Subcutaneous abdominal adipose tissue (tissue), 5 donors: ENCODE data around the gene FRMPD4.
"Not testable (repeated sequence)": the region's sequence is repeated elsewhere in the genome, so short reads cannot be mapped to it uniquely, and the experiment has no call there.

Experiments
- H3K27ac ChIP-seq: one replicate; pipeline ENCODE4 v1.7.0; 2013; ENCODE audit warnings: low read depth, mild to moderate bottlenecking, inconsistent platforms, low read length, moderate library complexity
- H3K27me3 ChIP-seq, 5 donors: one replicate each; pipeline ENCODE4 v1.7.0; 2013; ENCODE audit warnings: low read length in 5 of 5, inconsistent platforms in 1 of 5; ENCODE audit not compliant: control insufficient read depth in 5 of 5, insufficient read depth in 4 of 5
- H3K36me3 ChIP-seq, 5 donors: one replicate each; pipeline ENCODE4 v1.7.0; 2013; ENCODE audit warnings: low read length in 5 of 5; ENCODE audit not compliant: control insufficient read depth in 5 of 5, insufficient read depth in 5 of 5
- H3K4me1 ChIP-seq, 5 donors: one replicate each; pipeline ENCODE4 v1.7.0; 2013; ENCODE audit warnings: low read length in 5 of 5, mild to moderate bottlenecking in 3 of 5, moderate library complexity in 1 of 5; ENCODE audit not compliant: control insufficient read depth in 5 of 5, insufficient read depth in 5 of 5
- H3K4me3 ChIP-seq, 5 donors: one replicate each; pipeline ENCODE4 v1.7.0; 2013; ENCODE audit warnings: low read length in 5 of 5, low read depth in 1 of 5
- H3K9ac ChIP-seq, 5 donors: one replicate each; pipeline ENCODE4 v1.7.0; 2013; ENCODE audit warnings: low read length in 5 of 5, mild to moderate bottlenecking in 4 of 5, moderate library complexity in 3 of 5
- H3K9me3 ChIP-seq, 5 donors: one replicate each; pipeline ENCODE4 v1.7.0; 2013; ENCODE audit warnings: low read length in 5 of 5; ENCODE audit not compliant: control insufficient read depth in 5 of 5
- donor health status: healthy.
- donor health status: healthy.
- donor health status: healthy.
- donor health status: healthy.
- donor health status: healthy.

Gene FRMPD4

DNA sequence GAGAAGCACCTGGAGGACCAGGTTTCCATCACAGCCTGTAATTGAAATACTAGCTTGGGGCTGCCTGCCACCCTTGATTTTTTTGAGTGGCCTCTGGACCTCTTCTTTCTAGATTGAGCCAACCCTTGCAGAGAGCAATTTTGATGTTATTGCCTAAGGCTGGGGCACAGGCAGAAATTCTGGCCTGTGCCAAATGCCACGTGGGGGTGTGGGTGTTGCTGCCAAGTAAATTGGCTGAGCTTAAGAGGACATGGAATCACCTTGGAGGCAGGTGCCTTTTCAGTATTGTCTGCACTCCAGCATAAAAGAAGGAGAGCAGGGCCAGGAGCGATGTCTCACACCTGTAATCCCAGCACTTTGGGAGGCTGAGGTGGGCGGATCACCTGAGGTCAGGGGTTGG lies 366.9 kb downstream of the FRMPD4 start:
- no peaks in the 10 kb centered on the region for H3K36me3 ChIP-seq
- H3K27me3 ChIP-seq = peaks cover 0 to 8% (median 0%) of the 10 kb centered on the region in 5 donors
- H3K9me3 ChIP-seq = peaks cover 0 to 3% (median 0%) of the 10 kb centered on the region in 5 donors
- no peak overlapping the region for H3K4me3 ChIP-seq
- no peak overlapping the region for H3K9ac ChIP-seq
- H3K27ac ChIP-seq = no peak overlapping the region
- no peaks in the 10 kb centered on the region for H3K4me1 ChIP-seq

DNA sequence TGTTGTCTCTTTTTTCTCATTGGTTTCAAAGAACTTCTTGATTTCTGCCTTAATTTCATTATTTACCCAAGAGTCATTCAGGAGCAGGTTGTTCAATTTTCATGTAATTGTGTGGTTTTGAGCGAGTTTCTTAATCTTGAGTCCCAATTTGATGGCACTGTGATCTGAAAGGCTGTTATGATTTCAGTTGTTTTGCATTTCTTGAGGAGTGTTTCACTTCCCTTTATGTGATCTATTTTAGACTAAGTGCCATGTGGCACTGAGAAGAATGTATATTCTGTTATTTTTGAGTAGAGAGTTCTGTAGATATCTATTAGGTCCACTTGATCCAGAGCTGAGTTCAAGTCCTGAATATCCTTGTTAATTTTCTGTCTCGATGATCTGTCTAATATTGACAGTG lies 377.1 kb downstream of the FRMPD4 start:
- not testable (repeated sequence) for H3K4me1 ChIP-seq, H3K36me3 ChIP-seq

DNA sequence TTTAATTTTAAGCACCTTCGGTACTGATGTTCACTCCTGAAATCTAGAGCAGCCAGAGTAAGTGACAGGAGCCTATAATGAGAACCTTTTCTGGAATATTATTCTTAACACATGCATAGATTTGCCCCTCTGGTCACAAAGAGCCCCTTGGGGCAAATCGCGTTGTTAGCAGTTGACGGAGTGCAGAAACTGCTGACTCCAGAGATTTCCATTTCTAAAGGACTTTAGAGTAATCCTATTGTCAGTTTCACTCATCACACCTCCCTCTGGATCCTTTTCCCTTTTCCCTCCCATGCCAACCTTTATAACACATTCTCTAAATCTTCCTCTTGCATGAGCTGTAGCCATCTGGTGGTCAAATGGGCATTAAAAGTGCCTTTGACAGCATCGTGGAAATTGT lies 388.0 kb downstream of the FRMPD4 start:
- Histone ChIP-seq H3K9me3 (no peaks in the 10 kb centered on the region), H3K27ac (no peak overlapping the region), H3K36me3 (no peaks in the 10 kb centered on the region), H3K4me3 (no peak overlapping the region), H3K9ac (no peak overlapping the region), H3K4me1 (no peaks in the 10 kb centered on the region), H3K27me3 (peaks cover 0 to 3% (median 0%) of the 10 kb centered on the region in 5 donors)

More for the DNA sequence above, 377.1 kb downstream of the FRMPD4 start:
- H3K9ac ChIP-seq, H3K4me3 ChIP-seq, H3K27me3 ChIP-seq, H3K9me3 ChIP-seq, H3K27ac ChIP-seq: not testable (repeated sequence)

DNA sequence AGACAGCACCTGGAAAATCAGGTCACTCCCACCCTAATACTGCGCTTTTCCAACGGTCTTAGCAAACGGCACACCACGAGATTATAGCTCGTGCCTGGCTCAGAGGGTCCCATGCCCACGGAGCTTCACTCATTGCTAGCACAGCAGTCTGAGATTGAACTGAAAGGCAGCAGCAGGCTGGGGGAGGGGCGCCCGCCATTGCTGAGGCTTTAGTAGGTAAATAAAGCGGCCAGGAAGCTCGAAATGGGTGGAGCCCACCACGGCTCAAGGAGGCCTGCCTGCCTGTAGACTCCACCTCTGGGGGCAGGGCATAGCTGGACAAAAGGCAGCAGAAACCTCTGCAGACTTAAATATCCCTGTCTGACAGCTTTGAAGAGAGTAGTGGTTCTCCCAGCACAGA lies 399.8 kb downstream of the FRMPD4 start:
- H3K27ac ChIP-seq, H3K27me3 ChIP-seq, H3K9me3 ChIP-seq, H3K4me1 ChIP-seq, H3K36me3 ChIP-seq, H3K4me3 ChIP-seq, H3K9ac ChIP-seq: not testable (repeated sequence)

DNA sequence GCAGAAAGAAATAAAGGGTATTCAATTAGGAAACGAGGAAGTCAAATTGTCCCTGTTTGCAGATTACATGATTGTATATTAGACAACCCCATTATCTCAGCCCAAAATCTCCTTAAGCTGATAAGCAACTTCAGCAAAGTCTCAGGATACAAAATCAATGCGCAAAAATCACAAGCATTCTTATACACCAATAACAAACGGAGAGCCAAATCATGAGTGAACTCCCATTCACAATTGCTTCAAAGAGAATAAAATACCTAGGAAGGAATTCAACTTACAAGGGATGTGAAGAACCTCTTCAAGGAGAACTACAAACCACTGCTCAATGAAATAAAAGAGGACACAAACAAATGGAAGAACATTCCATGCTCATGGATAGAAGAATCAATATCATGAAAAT lies 404.0 kb downstream of the FRMPD4 start:
- H3K4me1 ChIP-seq, H3K27me3 ChIP-seq, H3K9me3 ChIP-seq, H3K27ac ChIP-seq, H3K4me3 ChIP-seq, H3K36me3 ChIP-seq, H3K9ac ChIP-seq: not testable (repeated sequence)

DNA sequence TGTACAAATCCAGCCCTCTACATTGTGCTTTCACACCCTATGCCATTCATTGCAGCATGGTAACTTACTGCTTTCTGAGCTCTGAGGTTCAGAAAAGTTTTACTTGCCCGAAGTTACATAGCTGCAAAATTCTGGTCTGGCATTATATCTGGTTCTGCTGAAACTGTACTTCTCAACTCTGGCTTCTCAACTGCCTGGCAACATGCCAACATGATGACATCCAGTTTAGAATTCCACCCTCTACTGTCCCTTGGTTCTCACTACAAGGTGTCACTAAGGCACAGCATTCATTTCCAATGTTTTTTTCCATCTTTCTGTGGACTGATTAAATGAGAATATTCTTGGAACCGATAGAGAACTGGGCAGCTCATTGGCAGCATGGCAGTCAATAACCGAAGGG lies 410.1 kb downstream of the FRMPD4 start:
- Histone ChIP-seq H3K9me3 (no peaks in the 10 kb centered on the region), H3K27ac (no peak overlapping the region), H3K27me3 (peaks cover 0 to 2% (median 0%) of the 10 kb centered on the region in 5 donors), H3K4me3 (no peak overlapping the region), H3K9ac (no peak overlapping the region), H3K4me1 (no peaks in the 10 kb centered on the region), H3K36me3 (no peaks in the 10 kb centered on the region)

DNA sequence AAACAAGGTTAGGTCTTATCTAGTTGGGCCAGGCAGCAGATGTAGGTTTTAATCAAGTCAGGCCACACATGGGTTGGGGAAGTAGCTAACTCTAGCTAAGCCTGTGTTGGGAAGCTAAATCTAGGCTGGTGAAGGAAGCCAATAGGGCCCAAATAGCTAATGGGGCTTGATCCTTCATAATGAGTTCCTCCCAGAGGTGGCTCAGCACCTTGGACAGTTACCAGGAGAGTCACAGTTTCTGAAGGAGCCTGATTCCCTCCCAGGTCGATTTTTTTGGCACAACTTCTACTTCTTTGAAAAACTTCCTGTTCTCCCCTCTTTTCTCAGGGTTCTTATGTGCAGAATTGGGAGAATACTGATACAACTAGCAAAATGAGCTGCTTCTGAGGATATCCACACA lies 410.5 kb downstream of the FRMPD4 start:
- Histone ChIP-seq H3K9me3 (no peaks in the 10 kb centered on the region), H3K9ac (no peak overlapping the region), H3K4me3 (no peak overlapping the region), H3K4me1 (no peaks in the 10 kb centered on the region), H3K36me3 (no peaks in the 10 kb centered on the region), H3K27me3 (peaks cover 0 to 2% (median 0%) of the 10 kb centered on the region in 5 donors), H3K27ac (no peak overlapping the region)

DNA sequence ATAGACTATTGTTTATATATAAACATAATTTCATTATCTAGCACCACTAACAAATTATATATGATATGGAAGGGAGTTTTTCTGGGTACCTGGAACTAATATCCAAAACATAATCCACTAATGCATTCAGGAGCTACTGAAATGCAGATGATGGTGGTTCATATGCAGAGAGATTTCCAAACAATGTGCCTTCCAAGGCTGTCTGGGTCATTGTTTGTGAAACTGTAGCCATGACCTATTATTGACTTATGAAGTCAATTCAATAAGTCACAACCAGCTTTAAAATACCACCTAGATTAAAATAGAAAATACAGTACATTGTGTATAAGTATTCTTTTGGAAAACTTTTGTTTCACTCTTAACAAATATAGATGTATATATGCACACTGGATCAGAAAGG lies 415.9 kb downstream of the FRMPD4 start:
- no peaks in the 10 kb centered on the region for H3K9me3 ChIP-seq
- H3K9ac ChIP-seq = no peak overlapping the region
- H3K36me3 ChIP-seq = no peaks in the 10 kb centered on the region
- H3K4me1 ChIP-seq = no peaks in the 10 kb centered on the region
- H3K27me3 ChIP-seq = peaks cover 0 to 6% (median 2%) of the 10 kb centered on the region in 5 donors
- H3K4me3 ChIP-seq = no peak overlapping the region
- H3K27ac ChIP-seq = no peak overlapping the region

DNA sequence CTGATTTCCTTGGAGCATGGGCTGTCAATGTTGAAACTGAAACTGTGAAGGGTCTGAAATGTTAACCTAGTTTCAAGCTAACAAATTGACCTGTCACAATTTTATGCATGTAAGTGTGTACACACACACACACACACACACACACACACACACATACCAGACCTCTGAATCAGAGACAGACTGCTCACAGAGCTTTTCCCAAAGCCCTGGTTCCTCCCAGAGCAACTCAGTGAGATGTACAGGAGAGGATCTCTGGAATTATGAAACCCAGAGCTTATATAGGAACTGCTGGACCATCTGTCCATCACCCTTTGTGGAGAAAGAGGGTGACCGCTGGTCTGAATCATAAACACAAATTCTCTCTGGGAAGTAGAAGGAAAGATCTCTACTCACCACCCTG lies 424.8 kb downstream of the FRMPD4 start:
- no peak overlapping the region for H3K4me3 ChIP-seq

DNA sequence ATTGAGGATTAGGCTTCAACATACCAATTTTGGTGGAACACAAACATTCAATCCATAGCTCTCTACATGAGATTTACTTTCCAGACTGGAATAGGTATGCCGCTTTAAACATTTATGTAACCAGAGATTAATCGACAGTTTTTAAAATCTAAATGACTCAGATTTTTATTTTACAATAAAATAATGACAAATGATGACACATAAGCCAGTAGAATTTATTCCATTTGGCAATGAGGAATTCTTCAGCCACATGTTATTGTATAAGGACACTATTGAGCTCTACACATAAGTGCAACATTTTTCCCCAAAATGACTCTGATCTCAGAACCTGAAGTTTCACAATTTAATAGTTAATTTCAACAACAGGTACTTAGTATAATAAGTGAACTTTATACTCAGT lies 425.9 kb downstream of the FRMPD4 start:
- Histone ChIP-seq H3K4me3 (no peak overlapping the region), H3K27me3 (no peaks in the 10 kb centered on the region), H3K36me3 (no peaks in the 10 kb centered on the region), H3K9me3 (peaks cover 0 to 4% (median 0%) of the 10 kb centered on the region in 5 donors), H3K4me1 (no peaks in the 10 kb centered on the region), H3K27ac (no peak overlapping the region), H3K9ac (no peak overlapping the region)

More for the DNA sequence above, 424.8 kb downstream of the FRMPD4 start:
- H3K9ac ChIP-seq = no peak overlapping the region
- no peaks in the 10 kb centered on the region for H3K36me3 ChIP-seq
- H3K27me3 ChIP-seq = no peaks in the 10 kb centered on the region
- no peak overlapping the region for H3K27ac ChIP-seq
- no peaks in the 10 kb centered on the region for H3K4me1 ChIP-seq
- H3K9me3 ChIP-seq = no peaks in the 10 kb centered on the region

DNA sequence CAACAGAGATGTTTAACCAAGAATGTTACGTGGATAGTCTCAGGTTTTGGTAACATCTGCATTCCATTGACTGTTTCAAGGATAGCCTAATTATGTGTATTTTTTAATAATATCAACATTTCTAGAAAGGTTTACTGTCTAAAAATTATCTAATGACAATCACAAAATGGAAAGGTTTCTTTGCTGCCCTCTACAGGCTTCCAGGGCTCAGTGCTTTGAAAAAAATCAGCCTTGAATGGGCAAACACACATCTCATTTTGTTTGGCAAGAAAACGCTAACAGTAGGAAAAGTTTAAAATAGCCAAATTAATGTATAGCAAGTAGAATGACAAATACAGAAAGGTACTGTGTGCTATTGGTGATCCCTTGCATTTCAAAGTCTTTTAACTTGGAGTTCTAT lies 429.6 kb downstream of the FRMPD4 start:
- H3K4me3 ChIP-seq = no peak overlapping the region
- H3K27me3 ChIP-seq = peaks cover 0 to 2% (median 0%) of the 10 kb centered on the region in 5 donors
- H3K9me3 ChIP-seq = peaks cover 0 to 4% (median 0%) of the 10 kb centered on the region in 5 donors
- no peak overlapping the region for H3K27ac ChIP-seq
- no peaks in the 10 kb centered on the region for H3K36me3 ChIP-seq
- no peaks in the 10 kb centered on the region for H3K4me1 ChIP-seq
- no peak overlapping the region for H3K9ac ChIP-seq
